Activated CD8-positive, alpha-beta memory T cell treated with anti-CD3 and anti-CD28 coated beads for 4 hours (primary cell): Measurements from ENCODE around the gene ALDH8A1.
A peak's percentile ranks its signal among the peaks of the same experiment; 100 is the strongest.

Experiments used
- DNase-seq, 2 donors: peaks; one replicate each; pipeline ENCODE4 v3.0.0-alpha.2; 2020; ENCODE audit warnings: low read depth in 2 of 2

Gene ALDH8A1

GRCh38 chr6:134951494-134952263 is 1.8 kb upstream of the ALDH8A1 start:
- DNase-seq, result no peak

GRCh38 chr6:134950482-134950881 is 581 bp upstream of the ALDH8A1 start:
- no peak for DNase-seq

- no peak for DNase-seq
Measured at GRCh38 chr6:134948691-134949090, 1.2 kb downstream of the ALDH8A1 start.

- no peak for DNase-seq
Measured at GRCh38 chr6:134948142-134948541, 1.8 kb downstream of the ALDH8A1 start.

- no peak for DNase-seq
Measured at GRCh38 chr6:134945045-134945444, 4.9 kb downstream of the ALDH8A1 start.

- no peak for DNase-seq
Measured at GRCh38 chr6:134943522-134944111, 6.3 kb downstream of the ALDH8A1 start.

GRCh38 chr6:134938896-134939295 is 11.0 kb downstream of the ALDH8A1 start:
- peak; percentile 32 to 72 for DNase-seq

GRCh38 chr6:134937426-134937825 is 12.5 kb downstream of the ALDH8A1 start:
- DNase-seq, result no peak

- no peak for DNase-seq
Measured at GRCh38 chr6:134936931-134937330, 13.0 kb downstream of the ALDH8A1 start.

- DNase-seq, result no peak
Measured at GRCh38 chr6:134936476-134936875, 13.4 kb downstream of the ALDH8A1 start.

- DNase-seq, result no peak
Measured at GRCh38 chr6:134934793-134935485, 15.0 kb downstream of the ALDH8A1 start.

GRCh38 chr6:134932535-134933470 is 17.1 kb downstream of the ALDH8A1 start:
- DNase-seq, result no peak

GRCh38 chr6:134932098-134932497 is 17.8 kb downstream of the ALDH8A1 start:
- no peak for DNase-seq

GRCh38 chr6:134930463-134930862 is 19.4 kb downstream of the ALDH8A1 start:
- no peak for DNase-seq

- DNase-seq, result no peak
Measured at GRCh38 chr6:134928151-134928900, 21.6 kb downstream of the ALDH8A1 start.

GRCh38 chr6:134925800-134926199 is 24.1 kb downstream of the ALDH8A1 start:
- no peak for DNase-seq

- DNase-seq, result no peak
Measured at GRCh38 chr6:134921721-134922261, 28.1 kb downstream of the ALDH8A1 start.

GRCh38 chr6:134921276-134921675 is 28.6 kb downstream of the ALDH8A1 start:
- no peak for DNase-seq

- no peak for DNase-seq
Measured at GRCh38 chr6:134920422-134920821, 29.5 kb downstream of the ALDH8A1 start.

- no peak for DNase-seq
Measured at GRCh38 chr6:134918418-134918961, 31.4 kb downstream of the ALDH8A1 start.
